ENCODE data around the gene ALDH1L2.

The ALDH1L2 gene

GRCh38 chr12:105036937-105037649, 47.2 kb downstream of the ALDH1L2 start:
- in situ Hi-C loops (cut with MboI; ENCODE audit: low sequenced_read_pairs): no loop called here

GRCh38 chr12:105033851-105034250, 50.4 kb downstream of the ALDH1L2 start:
- in situ Hi-C loops (cut with MboI; ENCODE audit: low sequenced_read_pairs): no loop called here

- in situ Hi-C loops (cut with MboI; ENCODE audit: low sequenced_read_pairs): no loop called here
These were observed 51.4 kb downstream of the ALDH1L2 start for GRCh38 chr12:105032703-105033357.

GRCh38 chr12:105030820-105031807, 53.1 kb downstream of the ALDH1L2 start:
- in situ Hi-C loops (cut with MboI; ENCODE audit: low sequenced_read_pairs): no loop called here

- in situ Hi-C loops (cut with MboI; ENCODE audit: low sequenced_read_pairs): no loop called here
These were observed 57.8 kb downstream of the ALDH1L2 start for GRCh38 chr12:105026411-105026810.

GRCh38 chr12:105025890-105026289, 58.4 kb downstream of the ALDH1L2 start:
- in situ Hi-C loops (cut with MboI; ENCODE audit: low sequenced_read_pairs): no loop called here

- in situ Hi-C loops (cut with MboI; ENCODE audit: low sequenced_read_pairs): no loop called here
These were observed 59.3 kb downstream of the ALDH1L2 start for GRCh38 chr12:105024928-105025327.

- in situ Hi-C loops (cut with MboI; ENCODE audit: low sequenced_read_pairs): no loop called here
These were observed 63.9 kb downstream of the ALDH1L2 start for GRCh38 chr12:105020241-105020962.

GRCh38 chr12:105018776-105019175, 65.5 kb downstream of the ALDH1L2 start:
- in situ Hi-C loops (cut with MboI; ENCODE audit: low sequenced_read_pairs): no loop called here

GRCh38 chr12:105018012-105018411, 66.2 kb downstream of the ALDH1L2 start:
- in situ Hi-C loops (cut with MboI; ENCODE audit: low sequenced_read_pairs): no loop called here

GRCh38 chr12:105015543-105015942, 68.7 kb downstream of the ALDH1L2 start:
- in situ Hi-C loops (cut with MboI; ENCODE audit: low sequenced_read_pairs): no loop called here

- in situ Hi-C loops (cut with MboI; ENCODE audit: low sequenced_read_pairs): no loop called here
These were observed 69.7 kb downstream of the ALDH1L2 start for GRCh38 chr12:105014603-105015002.

- in situ Hi-C loops (cut with MboI; ENCODE audit: low sequenced_read_pairs): no loop called here
These were observed 70.4 kb downstream of the ALDH1L2 start for GRCh38 chr12:105013892-105014291.

GRCh38 chr12:105001476-105001875, 82.8 kb downstream of the ALDH1L2 start:
- in situ Hi-C loops (cut with MboI; ENCODE audit: low sequenced_read_pairs): no loop called here

- in situ Hi-C loops (cut with MboI; ENCODE audit: low sequenced_read_pairs): no loop called here
These were observed 84.9 kb downstream of the ALDH1L2 start for GRCh38 chr12:104999347-104999685.

- in situ Hi-C loops (cut with MboI; ENCODE audit: low sequenced_read_pairs): no loop called here
These were observed 85.6 kb downstream of the ALDH1L2 start for GRCh38 chr12:104998423-104999346.

GRCh38 chr12:104997541-104997940, 86.7 kb downstream of the ALDH1L2 start:
- in situ Hi-C loops (cut with MboI; ENCODE audit: low sequenced_read_pairs): no loop called here

GRCh38 chr12:104994336-104994735, 89.9 kb downstream of the ALDH1L2 start:
- in situ Hi-C loops (cut with MboI; ENCODE audit: low sequenced_read_pairs): no loop called here

GRCh38 chr12:104991565-104992128, 92.6 kb downstream of the ALDH1L2 start:
- in situ Hi-C loops (cut with MboI; ENCODE audit: low sequenced_read_pairs): no loop called here
